Liver (tissue), 3 donors: Measurements from ENCODE around the gene TMEM248.

Experiments used
- ATF3 ChIP-seq: IDR thresholded peaks from 2 replicates; pipeline ENCODE4 v1.6.1; 2016; ENCODE audit warnings: antibody characterized with exemption
- CTCF ChIP-seq: fragments of 150-350 bp; IDR thresholded peaks from 2 replicates; pipeline ENCODE4 v1.5.1; 2017; ENCODE audit warnings: improper control_type of control experiment, low read depth, low read length; ENCODE audit not compliant: missing input control
- GABPA ChIP-seq, 2 donors: IDR thresholded peaks in 1 of 2; conservative IDR thresholded peaks in 1 of 2; 2 replicates each; pipeline ENCODE4 v1.6.1; 2016; ENCODE audit warnings: antibody characterized with exemption in 2 of 2, mild to moderate bottlenecking in 1 of 2, moderate library complexity in 1 of 2
- MAX ChIP-seq: IDR thresholded peaks from 2 replicates; pipeline ENCODE4 v1.6.1; 2016; ENCODE audit warnings: antibody characterized with exemption
- REST ChIP-seq: IDR thresholded peaks from 2 replicates; pipeline ENCODE4 v1.6.1; 2016; ENCODE audit warnings: antibody characterized with exemption, mild to moderate bottlenecking
- TAF1 ChIP-seq: conservative IDR thresholded peaks from 2 replicates; pipeline ENCODE4 v1.6.1; 2016; ENCODE audit warnings: antibody characterized with exemption, mild to moderate bottlenecking
- donor health status: healthy.
- donor health status: healthy.

- TF ChIP-seq CTCF (no peak), MAX (no peak), GABPA (IDR thresholded peaks at IDR 0.05 in 1 of 2, conservative IDR thresholded peaks at IDR 0.05 in 1 of 2) (no peak), TAF1 (no peak), ATF3 (no peak), REST (no peak)
These were observed 39.2 kb downstream of the TMEM248 start for GRCh38 chr7:66960192-66960591.
